Nephron progenitor cell (in vitro differentiated cells): ENCODE data around the gene XAB2.

Experiments used
- DNase-seq: peaks from one replicate; pipeline ENCODE4 v3.0.0; 2021
- H3K27ac Mint-ChIP-seq: 2 replicates; pipeline ENCODE4 v1.8.0; 2021; ENCODE audit warnings: mild to moderate bottlenecking, moderate library complexity, mixed read lengths
- H3K27me3 Mint-ChIP-seq: 2 replicates; pipeline ENCODE4 v1.8.0; 2021; ENCODE audit warnings: mild to moderate bottlenecking, low read depth, mixed read lengths; ENCODE audit not compliant: poor library complexity
- H3K36me3 Mint-ChIP-seq: 2 replicates; pipeline ENCODE4 v1.8.0; 2021; ENCODE audit warnings: low read depth, mixed read lengths
- H3K4me1 Mint-ChIP-seq: 2 replicates; pipeline ENCODE4 v1.8.0; 2021; ENCODE audit warnings: mixed read lengths
- H3K4me3 Mint-ChIP-seq: 2 replicates; pipeline ENCODE4 v1.8.0; 2021; ENCODE audit warnings: mild to moderate bottlenecking, moderate library complexity, mixed read lengths
- H3K9me3 Mint-ChIP-seq: 2 replicates; pipeline ENCODE4 v1.8.0; 2021; ENCODE audit warnings: mild to moderate bottlenecking, moderate library complexity, mixed read lengths
- TF ChIP-seq, protein P1 (sequence below): fragments of 200-600 bp; sonication (generic); IDR thresholded peaks from 2 replicates; pipeline ENCODE4 v1.5.0; 2021; ENCODE audit warnings: antibody characterized with exemption

Gene XAB2

DNA sequence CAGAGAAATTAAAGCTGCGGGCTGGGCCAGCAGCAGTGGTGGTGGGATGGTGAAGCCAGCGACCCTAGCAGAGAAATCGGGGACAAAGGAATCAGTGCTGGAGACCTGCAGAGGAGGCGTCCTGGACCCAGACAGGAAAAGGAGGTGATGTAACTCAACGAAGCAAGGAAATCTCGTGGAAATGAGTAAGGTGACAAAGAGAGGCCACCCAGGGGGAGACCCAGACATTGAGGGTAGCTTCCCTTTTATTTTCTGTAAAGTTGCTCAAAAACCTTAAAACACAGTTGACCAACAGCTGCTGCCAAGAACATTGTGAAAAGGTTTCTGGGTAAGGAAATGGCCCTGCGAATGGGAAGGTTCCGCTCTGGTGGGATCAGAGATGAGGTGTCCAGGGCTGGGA, 26.2 kb upstream of the XAB2 start:
- DNase-seq, result no peak
- H3K36me3 Mint-ChIP-seq, result no peaks in the 10 kb centered on the region
- H3K4me1 Mint-ChIP-seq, result peaks cover 13% of the 10 kb centered on the region
- peaks cover 26% of the 10 kb centered on the region for H3K27me3 Mint-ChIP-seq
- TF ChIP-seq, protein P1, sequence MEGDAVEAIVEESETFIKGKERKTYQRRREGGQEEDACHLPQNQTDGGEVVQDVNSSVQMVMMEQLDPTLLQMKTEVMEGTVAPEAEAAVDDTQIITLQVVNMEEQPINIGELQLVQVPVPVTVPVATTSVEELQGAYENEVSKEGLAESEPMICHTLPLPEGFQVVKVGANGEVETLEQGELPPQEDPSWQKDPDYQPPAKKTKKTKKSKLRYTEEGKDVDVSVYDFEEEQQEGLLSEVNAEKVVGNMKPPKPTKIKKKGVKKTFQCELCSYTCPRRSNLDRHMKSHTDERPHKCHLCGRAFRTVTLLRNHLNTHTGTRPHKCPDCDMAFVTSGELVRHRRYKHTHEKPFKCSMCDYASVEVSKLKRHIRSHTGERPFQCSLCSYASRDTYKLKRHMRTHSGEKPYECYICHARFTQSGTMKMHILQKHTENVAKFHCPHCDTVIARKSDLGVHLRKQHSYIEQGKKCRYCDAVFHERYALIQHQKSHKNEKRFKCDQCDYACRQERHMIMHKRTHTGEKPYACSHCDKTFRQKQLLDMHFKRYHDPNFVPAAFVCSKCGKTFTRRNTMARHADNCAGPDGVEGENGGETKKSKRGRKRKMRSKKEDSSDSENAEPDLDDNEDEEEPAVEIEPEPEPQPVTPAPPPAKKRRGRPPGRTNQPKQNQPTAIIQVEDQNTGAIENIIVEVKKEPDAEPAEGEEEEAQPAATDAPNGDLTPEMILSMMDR, result no peak
- no peaks in the 10 kb centered on the region for H3K9me3 Mint-ChIP-seq
- no peak overlapping the region for H3K27ac Mint-ChIP-seq
- no peak overlapping the region for H3K4me3 Mint-ChIP-seq

DNA sequence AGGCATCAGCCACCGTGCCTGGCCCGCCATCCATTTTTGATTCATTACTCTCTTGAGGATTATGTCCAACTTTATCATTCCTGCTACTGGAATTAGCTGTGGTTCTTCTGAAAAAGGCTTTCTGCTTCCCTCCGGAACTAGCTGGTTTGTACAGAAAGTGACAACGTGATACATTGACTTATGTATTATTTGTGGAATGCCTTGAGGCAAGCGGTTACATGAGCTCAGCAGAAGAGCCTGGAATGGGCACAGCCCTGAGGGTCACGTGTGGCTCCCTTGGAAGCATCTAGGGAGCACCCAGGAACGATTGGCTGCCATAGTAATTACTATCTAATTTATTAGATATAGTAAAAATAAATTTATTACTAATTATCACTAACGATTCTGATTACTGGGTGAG, 25.1 kb upstream of the XAB2 start:
- Mint-ChIP-seq H3K27me3 (peaks cover 23% of the 10 kb centered on the region), H3K27ac (no peak overlapping the region), H3K4me1 (peaks cover 13% of the 10 kb centered on the region), H3K4me3 (no peak overlapping the region), H3K36me3 (no peaks in the 10 kb centered on the region), H3K9me3 (no peaks in the 10 kb centered on the region)
- TF ChIP-seq, protein P1, result no peak
- DNase-seq, result no peak

DNA sequence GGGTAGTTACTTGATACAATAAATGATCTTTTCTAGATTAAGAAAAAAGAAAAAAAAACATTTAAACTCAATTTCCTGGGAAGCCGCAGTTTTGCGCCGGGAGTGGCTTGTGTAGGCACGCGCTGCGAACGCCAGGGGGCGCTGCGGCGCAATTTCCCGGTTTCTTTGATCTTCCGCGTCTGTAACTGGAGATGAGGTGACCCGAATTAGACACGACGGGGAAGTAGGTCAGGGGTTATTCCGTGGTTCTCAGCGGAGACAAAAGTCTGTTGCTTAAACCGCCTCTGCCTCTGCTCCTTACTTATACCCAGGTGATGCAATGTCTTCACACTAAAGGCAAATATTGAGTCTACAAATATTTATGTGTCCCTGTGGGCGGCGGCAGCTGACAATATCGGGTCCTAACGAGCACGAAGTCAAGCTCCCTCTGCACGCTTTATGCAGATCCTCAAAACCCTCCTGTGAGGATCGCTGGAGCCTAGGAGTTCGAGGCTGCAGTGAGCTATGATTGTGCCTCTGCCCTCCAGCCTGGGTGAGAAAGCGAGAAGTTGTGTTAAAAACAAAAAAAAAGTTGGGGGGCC, 22.8 kb upstream of the XAB2 start:
- Mint-ChIP-seq H3K9me3 (no peaks in the 10 kb centered on the region), H3K27me3 (peaks cover 33% of the 10 kb centered on the region), H3K36me3 (no peaks in the 10 kb centered on the region), H3K4me1 (peaks cover 13% of the 10 kb centered on the region), H3K27ac (peak overlapping the region; percentile 51), H3K4me3 (peak overlapping the region; percentile 59)
- peak; percentile 92 for DNase-seq
- TF ChIP-seq, protein P1, result peak; percentile 100

DNA sequence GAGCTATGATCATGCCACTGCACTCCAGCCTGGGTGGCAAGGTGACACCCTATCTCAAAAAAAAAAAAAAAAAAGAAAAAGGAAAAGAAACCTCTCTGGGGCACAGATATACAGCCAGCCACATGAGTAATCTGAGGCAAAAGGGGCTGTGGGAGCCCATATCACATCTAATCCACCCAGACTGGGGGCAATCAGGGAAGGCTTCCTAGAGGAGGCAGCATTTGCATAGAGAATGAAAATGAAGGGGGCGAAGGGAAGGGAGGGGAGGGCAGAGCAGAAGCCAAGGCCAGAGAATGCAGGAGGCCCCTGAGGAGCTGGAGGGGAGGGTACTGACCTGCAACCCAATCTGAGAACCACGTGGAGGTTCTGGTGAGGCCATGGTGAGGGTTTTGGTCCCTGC, 20.8 kb upstream of the XAB2 start:
- TF ChIP-seq, protein P1, result no peak
- Mint-ChIP-seq H3K9me3 (no peaks in the 10 kb centered on the region), H3K36me3 (no peaks in the 10 kb centered on the region), H3K27me3 (peaks cover 33% of the 10 kb centered on the region), H3K4me1 (peaks cover 13% of the 10 kb centered on the region), H3K27ac (no peak overlapping the region), H3K4me3 (no peak overlapping the region)
- no peak for DNase-seq

DNA sequence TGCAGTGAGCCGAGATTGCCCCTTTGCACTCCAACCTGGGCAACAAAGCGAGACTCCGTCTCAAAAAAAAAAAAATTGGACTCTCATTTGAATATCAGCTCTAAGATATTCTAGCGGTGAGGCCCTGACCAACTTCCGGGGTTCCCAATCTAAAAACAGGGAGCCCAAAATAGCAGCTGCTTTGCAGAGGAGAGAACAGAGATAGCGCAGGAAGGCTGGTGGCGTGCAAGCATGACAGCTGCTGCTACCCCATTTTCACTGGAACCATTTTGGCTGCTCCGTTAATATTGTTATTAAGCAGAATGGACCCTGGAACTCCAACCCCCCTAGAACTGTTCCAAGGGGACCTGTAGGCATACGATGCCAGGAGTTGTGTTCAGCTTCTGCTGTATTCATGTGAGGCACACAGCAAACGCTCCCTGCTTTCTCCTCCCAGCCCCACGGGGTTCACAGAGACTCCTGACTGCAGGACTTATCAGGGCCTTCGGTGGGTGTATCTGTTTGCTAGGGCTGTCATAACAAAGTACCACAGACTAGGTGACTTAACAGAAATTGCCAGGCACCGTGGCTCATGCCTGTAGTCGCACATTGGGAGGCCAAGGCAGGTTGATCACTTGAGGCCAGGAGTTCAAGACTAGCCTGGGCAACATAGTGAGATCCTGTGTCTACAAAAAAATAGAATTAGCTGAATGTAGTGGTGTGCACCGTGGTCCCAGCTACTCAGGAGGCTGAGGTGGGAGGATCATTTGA, 19.1 kb upstream of the XAB2 start:
- H3K9me3 Mint-ChIP-seq, result no peaks in the 10 kb centered on the region

More for the DNA sequence above, 19.1 kb upstream of the XAB2 start:
- Mint-ChIP-seq H3K27me3 (peaks cover 24% of the 10 kb centered on the region), H3K27ac (no peak overlapping the region), H3K36me3 (no peaks in the 10 kb centered on the region), H3K4me1 (peaks cover 13% of the 10 kb centered on the region), H3K4me3 (no peak overlapping the region)
- no peak for DNase-seq
- TF ChIP-seq, protein P1, result no peak
